ENCODE results near the gene DENND1A. TPM values are rescaled to one million over a fixed set of nuclear protein-coding genes. Genes with fewer than 3 reads are reported as not detected.

DENND1A gene
- total RNA-seq, 4 donors from 2014 or later: 20.9 to 33.6 (median 23.7) TPM

- WGBS, 2 donors (ENCODE audit: low coverage in 1 of 2): 94 to 97% methylated on average over 3 to 4 of the region's 4 CpGs
- TF ChIP-seq CTCF (IDR thresholded peaks at IDR 0.05): no peak
- TF ChIP-seq POLR2AphosphoS5 (IDR thresholded peaks at IDR 0.05): no peak
- no peak for TF ChIP-seq EP300 (IDR thresholded peaks at IDR 0.05)
- no peak for TF ChIP-seq POLR2A (IDR thresholded peaks at IDR 0.05)
- ATAC-seq: no peak
- peaks cover 0 to 6% of the 10 kb centered on the region in 2 donors for H3K36me3 ChIP-seq
- no peak overlapping the region for H3K27ac ChIP-seq
- H3K4me1 ChIP-seq: no peaks in the 10 kb centered on the region
- no peaks in the 10 kb centered on the region for H3K27me3 ChIP-seq
- no peak overlapping the region for H3K4me3 ChIP-seq
- H3K9me3 ChIP-seq: no peaks in the 10 kb centered on the region
These were observed 412.4 kb downstream of the DENND1A start for GRCh38 chr9:123517512-123517911.

GRCh38 chr9:123514766-123515165 lies 415.2 kb downstream of the DENND1A start:
- no peak for ATAC-seq
- WGBS, 2 donors (ENCODE audit: low coverage in 1 of 2): 87 to 92% methylated on average over 3 to 4 of the region's 4 CpGs
- no peaks in the 10 kb centered on the region for H3K9me3 ChIP-seq
- no peaks in the 10 kb centered on the region for H3K27me3 ChIP-seq
- no peak overlapping the region for H3K27ac ChIP-seq
- no peak for TF ChIP-seq CTCF (IDR thresholded peaks at IDR 0.05)
- no peak for TF ChIP-seq EP300 (IDR thresholded peaks at IDR 0.05)
- TF ChIP-seq POLR2AphosphoS5 (IDR thresholded peaks at IDR 0.05): no peak
- no peak for TF ChIP-seq POLR2A (IDR thresholded peaks at IDR 0.05)
- no peaks in the 10 kb centered on the region for H3K4me1 ChIP-seq
- H3K4me3 ChIP-seq: no peak overlapping the region
- H3K36me3 ChIP-seq: peaks cover 0 to 10% of the 10 kb centered on the region in 2 donors

DNA sequence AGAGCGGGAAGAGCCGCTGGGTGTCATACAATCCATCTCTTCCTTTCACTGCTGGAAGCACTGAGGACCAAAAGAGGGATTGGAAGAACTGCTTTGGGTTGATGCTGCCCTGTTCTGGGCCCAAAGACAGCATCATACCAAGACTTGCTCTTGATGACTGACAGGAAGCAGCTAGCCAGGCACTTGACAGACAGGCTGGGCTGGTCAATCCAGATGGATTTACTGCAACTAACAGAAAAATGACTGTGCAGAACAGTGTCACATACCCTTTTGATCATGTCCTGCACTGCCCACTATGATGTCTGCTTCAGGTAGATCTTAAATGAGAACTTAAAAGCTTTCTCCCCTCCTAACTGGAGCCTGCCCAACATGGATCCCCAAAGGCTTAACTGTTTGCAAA lies 416.4 kb downstream of the DENND1A start:
- no peak for TF ChIP-seq CTCF (IDR thresholded peaks at IDR 0.05)
- no peak for TF ChIP-seq EP300 (IDR thresholded peaks at IDR 0.05)
- TF ChIP-seq POLR2A (IDR thresholded peaks at IDR 0.05): no peak
- TF ChIP-seq POLR2AphosphoS5 (IDR thresholded peaks at IDR 0.05): no peak
- Histone ChIP-seq H3K4me3 (no peak overlapping the region), H3K36me3 (peaks cover 0 to 14% of the 10 kb centered on the region in 2 donors), H3K27ac (no peak overlapping the region), H3K9me3 (no peaks in the 10 kb centered on the region), H3K27me3 (no peaks in the 10 kb centered on the region), H3K4me1 (no peaks in the 10 kb centered on the region)
- WGBS, 2 donors (ENCODE audit: low coverage in 1 of 2): 93% methylated on average over 2 of the region's 2 CpGs; no CpG with 5 or more reads in 1 of the 2 donors
- ATAC-seq: no peak

DNA sequence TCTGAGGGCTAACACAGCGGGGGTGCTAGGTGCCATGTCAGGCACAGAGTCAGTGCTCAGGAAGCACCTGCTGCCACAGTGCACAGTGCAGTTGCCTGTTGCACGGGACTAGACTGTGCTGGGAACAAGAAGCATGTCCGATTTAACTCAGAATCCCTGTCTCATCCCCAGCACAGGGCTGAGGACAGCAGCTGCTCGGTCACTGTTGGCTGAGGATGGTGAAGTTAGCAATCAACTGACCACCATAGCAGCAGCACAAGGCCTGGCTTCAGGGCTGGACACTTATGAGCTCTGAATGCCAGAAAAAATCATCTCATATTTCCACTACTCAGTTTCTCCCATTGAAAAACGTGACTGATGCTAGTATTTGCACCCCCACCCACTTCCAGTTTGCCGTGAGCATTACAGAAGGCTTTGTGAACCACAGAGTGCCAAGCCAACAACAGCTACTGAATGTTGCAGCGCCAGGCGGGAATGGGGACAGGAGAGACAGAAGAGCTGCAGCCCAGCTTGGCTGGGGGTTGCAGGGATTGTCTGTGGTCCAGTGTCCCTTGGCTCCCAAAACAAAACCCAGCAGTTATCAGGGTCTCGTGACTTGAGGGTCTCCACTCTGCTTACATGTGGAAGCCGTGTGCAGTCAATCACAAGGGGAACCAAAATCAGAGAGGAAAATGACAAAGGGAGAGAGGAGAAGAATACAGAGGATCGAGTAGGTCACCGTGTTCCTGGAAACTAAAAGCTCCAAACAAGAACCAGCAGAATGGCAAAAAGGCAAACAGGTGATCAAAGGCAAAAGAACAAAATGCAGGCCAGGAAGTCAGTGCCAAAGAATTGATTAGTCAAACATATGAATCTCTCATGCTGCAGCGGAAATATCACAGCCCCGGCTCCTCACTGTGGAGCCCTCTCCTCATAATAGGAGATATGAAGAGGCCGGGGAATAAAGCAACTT lies 418.3 kb downstream of the DENND1A start:
- 88 to 93% methylated on average over 8 to 10 of the region's 15 CpGs for WGBS, 2 donors (ENCODE audit: low coverage in 1 of 2)
- ATAC-seq: no peak
- TF ChIP-seq POLR2AphosphoS5 (IDR thresholded peaks at IDR 0.05) (no peak), POLR2A (IDR thresholded peaks at IDR 0.05) (no peak), CTCF (IDR thresholded peaks at IDR 0.05) (no peak), EP300 (IDR thresholded peaks at IDR 0.05) (no peak)

More for the DNA sequence above, 418.3 kb downstream of the DENND1A start:
- Histone ChIP-seq H3K4me1 (no peaks in the 10 kb centered on the region), H3K27ac (no peak overlapping the region), H3K4me3 (no peak overlapping the region), H3K27me3 (no peaks in the 10 kb centered on the region), H3K36me3 (peaks cover 0 to 14% of the 10 kb centered on the region in 2 donors), H3K9me3 (no peaks in the 10 kb centered on the region)
